Vagina (tissue), 2 donors: ENCODE results near the gene DNM3.

Experiments used
- POLR2A ChIP-seq, 2 donors: fragments of 450-650 bp; IDR thresholded peaks; one replicate each; pipeline ENCODE4 v1.6.1; 2017; ENCODE audit warnings: antibody characterized with exemption in 2 of 2, mild to moderate bottlenecking in 2 of 2, moderate library complexity in 2 of 2
- POLR2AphosphoS5 ChIP-seq, 2 donors: sonication (generic); formaldehyde crosslinking; IDR thresholded peaks; one replicate each; pipeline ENCODE4 v1.9.0; 2017; ENCODE audit warnings: antibody characterized with exemption in 2 of 2, mild to moderate bottlenecking in 2 of 2, low read depth in 1 of 2; ENCODE audit not compliant: insufficient read depth in 1 of 2

DNA sequence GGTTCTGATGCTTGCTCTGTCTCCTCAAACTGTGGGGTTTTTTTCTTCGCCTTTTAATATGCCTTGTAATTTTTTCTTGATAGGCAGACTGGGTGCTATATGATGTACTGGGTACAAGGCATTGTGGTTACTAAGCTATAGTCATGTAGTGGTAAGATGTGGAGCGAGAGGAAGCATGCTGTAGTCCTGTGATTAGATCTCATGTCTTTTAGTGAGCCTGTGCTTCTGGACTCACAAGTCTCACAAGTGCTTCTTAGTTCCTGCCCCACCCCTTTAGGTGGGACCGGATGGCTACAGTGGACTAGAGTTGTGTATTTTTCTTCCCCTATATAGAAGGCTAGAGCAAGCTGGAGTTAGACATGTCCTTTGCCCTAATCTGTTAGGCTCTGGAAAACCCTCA, 178.7 kb downstream of the DNM3 start:
- TF ChIP-seq POLR2AphosphoS5 (IDR thresholded peaks at IDR 0.05; ENCODE audit: insufficient read depth in 1 of 2, low read depth in 1 of 2) (no peak), POLR2A (IDR thresholded peaks at IDR 0.05) (no peak)
